ENCODE results near the gene SNX1.
"Not testable (repeated sequence)": the region's sequence is repeated elsewhere in the genome, so short reads cannot be mapped to it uniquely, and the experiment has no call there.

The SNX1 gene

DNA sequence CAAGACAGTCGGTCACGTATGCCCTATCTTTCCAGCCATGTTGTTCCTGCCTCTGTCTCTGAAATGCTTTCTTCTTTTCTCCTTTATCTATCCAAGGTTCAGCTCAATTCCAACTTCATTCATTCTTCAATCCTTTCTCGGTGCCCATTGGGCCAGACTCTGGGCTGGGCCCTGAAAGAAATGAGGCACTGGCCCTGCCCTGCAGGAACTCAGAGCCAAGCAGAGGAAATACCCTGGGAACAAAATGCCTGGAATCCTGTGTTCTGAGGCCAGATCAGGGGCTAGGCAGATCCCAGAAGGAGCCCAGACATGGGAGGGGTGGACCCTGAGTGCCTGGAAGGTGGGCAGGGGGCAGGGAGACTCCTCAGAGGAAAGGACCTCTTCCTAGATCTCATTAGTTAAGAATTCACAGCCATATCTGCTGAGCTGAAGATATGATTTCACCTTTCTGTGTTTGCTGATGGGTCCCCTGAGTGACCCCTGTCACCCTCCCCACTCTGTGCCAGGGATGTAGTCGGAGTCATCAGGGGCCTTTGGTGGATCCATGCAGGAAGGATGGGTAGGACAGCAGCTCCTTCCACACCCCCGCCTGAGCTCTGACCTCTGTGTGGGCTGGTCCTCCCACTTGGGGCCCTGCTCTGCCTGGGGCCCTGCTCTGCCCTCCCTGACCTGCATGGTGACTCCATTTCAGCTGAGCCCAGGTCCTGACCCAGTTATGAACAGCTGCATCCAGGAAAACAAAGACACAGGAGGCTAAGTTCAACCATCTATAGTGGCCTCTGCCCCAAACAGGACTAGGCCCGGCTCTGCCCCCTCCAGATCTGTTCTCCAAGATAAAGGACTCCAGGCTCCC lies 44.1 kb upstream of the SNX1 start:
- TF ChIP-seq, protein P1, sequence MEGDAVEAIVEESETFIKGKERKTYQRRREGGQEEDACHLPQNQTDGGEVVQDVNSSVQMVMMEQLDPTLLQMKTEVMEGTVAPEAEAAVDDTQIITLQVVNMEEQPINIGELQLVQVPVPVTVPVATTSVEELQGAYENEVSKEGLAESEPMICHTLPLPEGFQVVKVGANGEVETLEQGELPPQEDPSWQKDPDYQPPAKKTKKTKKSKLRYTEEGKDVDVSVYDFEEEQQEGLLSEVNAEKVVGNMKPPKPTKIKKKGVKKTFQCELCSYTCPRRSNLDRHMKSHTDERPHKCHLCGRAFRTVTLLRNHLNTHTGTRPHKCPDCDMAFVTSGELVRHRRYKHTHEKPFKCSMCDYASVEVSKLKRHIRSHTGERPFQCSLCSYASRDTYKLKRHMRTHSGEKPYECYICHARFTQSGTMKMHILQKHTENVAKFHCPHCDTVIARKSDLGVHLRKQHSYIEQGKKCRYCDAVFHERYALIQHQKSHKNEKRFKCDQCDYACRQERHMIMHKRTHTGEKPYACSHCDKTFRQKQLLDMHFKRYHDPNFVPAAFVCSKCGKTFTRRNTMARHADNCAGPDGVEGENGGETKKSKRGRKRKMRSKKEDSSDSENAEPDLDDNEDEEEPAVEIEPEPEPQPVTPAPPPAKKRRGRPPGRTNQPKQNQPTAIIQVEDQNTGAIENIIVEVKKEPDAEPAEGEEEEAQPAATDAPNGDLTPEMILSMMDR (IDR thresholded peaks at IDR 0.05; ENCODE audit: insufficient read depth, low read length, missing control alignments) = no peak
- no peak for DNase-seq (ENCODE audit: low read depth, low spot score)
- ChIA-PET POLR2A (no interaction called here), CTCF (interaction anchor here (1.4 to 13.8 kb wide), 2 partner anchors 14 to 163 kb away, joined by 3 to 129 read pairs; no protein-coding TSS in a partner anchor)
- no peak overlapping the region for H3K4me3 ChIP-seq (ENCODE audit: low read depth, low read length)

DNA sequence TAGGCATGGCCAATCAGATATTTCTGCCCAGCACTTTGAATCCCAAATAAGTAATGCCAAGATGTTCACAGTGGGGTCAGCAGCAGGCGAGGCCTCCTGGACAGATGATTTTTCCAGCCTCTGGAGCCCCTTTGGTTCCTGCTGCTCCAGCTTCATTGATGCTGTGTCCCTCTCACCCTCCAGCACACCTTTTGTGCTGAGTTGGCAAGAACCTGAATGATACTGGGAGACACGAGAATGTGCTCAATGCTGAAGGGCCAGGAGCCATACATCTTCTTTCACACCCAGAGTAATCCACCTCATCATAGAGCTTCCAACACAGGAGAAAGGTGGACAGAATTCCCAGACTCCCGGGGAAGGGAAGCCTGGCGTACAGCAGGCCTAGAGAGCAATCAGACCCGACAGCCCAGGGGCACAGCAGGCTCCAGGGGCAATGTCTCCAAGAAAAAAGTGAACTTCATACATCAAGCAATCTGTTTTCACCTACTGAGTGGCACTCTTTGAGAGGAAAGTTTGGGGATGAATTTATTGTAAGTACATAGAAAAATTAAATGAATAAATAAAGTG lies 42.8 kb upstream of the SNX1 start:
- POLR2A ChIA-PET = no interaction called here
- CTCF ChIA-PET = interaction anchor here (1.3 to 13.8 kb wide), 2 partner anchors 13 to 108 kb away, joined by 4 to 129 read pairs; no protein-coding TSS in a partner anchor
- H3K4me3 ChIP-seq (ENCODE audit: low read depth, low read length) = no peak overlapping the region
- DNase-seq (ENCODE audit: low read depth, low spot score) = no peak
- TF ChIP-seq, protein P1 (IDR thresholded peaks at IDR 0.05; ENCODE audit: insufficient read depth, low read length, missing control alignments) = no peak

DNA sequence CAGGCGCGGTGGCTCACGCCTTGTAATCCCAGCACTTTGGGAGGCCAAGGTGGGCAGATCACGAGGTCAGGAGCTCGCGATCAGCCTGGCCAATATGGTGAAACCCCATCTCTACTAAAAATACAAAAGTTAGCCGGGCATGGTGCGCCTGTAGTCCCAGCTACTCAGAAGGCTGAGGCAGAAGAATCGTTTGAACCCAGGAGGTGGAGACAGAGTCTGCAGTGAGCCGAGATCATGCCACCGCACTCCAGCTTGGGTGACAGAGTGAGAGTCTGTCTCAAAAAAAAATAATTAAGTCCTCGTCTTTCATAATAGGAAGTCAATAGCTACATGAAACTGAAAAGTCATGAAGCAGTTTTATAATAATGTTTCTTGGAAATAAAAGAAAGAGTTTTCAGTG lies 42.1 kb upstream of the SNX1 start:
- CTCF ChIA-PET = interaction anchor here (1.3 to 13.8 kb wide), 2 partner anchors 12 to 108 kb away, joined by 4 to 129 read pairs; no protein-coding TSS in a partner anchor
- H3K4me3 ChIP-seq (ENCODE audit: low read depth, low read length); DNase-seq (ENCODE audit: low read depth, low spot score); POLR2A ChIA-PET: not testable (repeated sequence)

DNA sequence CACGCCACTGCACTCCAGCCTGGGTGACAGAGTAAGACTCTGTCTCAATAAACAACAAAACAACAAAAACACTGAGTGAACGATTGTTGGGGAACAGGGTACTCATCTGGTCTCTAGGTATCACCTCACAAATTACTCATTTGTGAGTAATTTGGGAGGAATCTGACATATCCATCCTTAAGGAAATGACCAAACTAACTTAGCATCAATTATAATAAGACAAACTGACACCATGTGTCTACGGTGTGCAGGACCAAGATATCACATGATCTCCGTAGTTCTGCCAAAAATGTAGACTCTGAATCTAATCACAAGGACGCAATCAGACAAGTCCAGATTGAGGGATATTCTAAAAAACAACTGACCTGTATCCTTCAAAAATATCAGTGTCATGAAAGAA lies 37.5 kb upstream of the SNX1 start:
- no peak for DNase-seq (ENCODE audit: low read depth, low spot score)
- ChIA-PET CTCF (interaction anchor here (4.3 kb wide), 1 partner anchor 13 kb away, joined by 30 read pairs; the partner anchor contains the start of gene DAPK2), POLR2A (no interaction called here)
- TF ChIP-seq, protein P1 (IDR thresholded peaks at IDR 0.05; ENCODE audit: insufficient read depth, low read length, missing control alignments) = no peak
- no peak overlapping the region for H3K4me3 ChIP-seq (ENCODE audit: low read depth, low read length)

DNA sequence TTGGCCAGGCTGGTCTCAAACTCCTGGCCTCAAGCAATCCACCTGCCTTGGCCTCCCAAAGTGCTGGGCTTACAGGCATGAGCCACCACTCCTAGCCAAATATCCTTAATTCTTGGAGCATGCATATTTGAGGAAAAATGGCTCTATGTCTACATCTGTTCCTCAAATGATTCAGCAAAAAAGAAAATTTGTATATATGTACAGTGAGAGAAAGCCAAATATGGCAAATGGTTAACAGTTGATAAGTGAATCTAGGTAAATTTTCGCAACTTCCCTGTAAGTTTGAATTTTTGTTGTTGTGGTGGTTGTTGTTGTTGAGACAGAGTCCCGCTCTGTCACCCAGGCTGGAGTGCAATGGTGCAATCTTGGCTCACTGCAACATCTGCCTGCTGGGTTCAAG lies 36.7 kb upstream of the SNX1 start:
- H3K4me3 ChIP-seq (ENCODE audit: low read depth, low read length); POLR2A ChIA-PET; CTCF ChIA-PET; DNase-seq (ENCODE audit: low read depth, low spot score): not testable (repeated sequence)

DNA sequence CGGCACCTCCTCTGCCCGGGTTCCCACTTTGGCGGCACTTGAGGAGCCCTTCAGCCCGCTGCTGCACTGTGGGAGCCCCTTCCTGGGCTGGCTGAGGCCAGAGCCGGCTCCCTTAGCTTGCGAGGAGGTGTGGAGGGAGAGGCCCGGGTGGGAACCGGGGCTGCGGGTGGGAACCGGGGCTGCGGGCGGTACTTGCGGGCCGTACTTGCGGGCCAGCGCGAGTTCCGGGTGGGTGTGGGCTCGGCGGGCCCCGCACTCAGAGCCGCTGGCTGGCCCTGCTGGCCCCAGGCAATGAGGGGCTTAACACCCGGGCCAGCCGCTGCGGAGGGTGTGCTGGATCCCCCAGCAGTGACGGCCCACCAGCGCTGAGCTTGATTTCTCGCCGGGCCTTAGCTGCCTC lies 35.1 kb upstream of the SNX1 start:
- no peak for DNase-seq (ENCODE audit: low read depth, low spot score)
- H3K4me3 ChIP-seq (ENCODE audit: low read depth, low read length) = no peak overlapping the region
- TF ChIP-seq, protein P1 (IDR thresholded peaks at IDR 0.05; ENCODE audit: insufficient read depth, low read length, missing control alignments) = no peak
- ChIA-PET CTCF (interaction anchor here (10.4 kb wide), 1 partner anchor 306 kb away, joined by 215 read pairs; no protein-coding TSS in a partner anchor), POLR2A (no interaction called here)

DNA sequence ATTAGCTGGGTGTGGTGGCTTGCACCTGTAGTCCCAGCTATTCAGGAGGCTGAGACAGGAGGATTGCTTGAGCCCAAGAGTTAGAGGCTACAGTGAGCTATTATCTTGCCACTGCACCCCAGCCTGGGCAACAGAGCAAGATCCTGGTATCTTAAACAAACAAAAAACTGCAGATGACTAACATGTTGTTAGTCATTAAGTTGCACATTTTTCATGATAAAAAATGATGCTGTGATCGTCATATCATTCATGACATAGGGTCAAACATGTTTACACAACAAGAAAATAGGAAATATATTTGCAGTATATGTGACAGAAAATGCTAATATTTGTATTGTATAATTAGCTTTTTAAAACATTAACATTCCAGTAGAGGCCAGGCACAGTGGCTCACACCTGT lies 29.3 kb upstream of the SNX1 start:
- no peak overlapping the region for H3K4me3 ChIP-seq (ENCODE audit: low read depth, low read length)
- POLR2A ChIA-PET = no interaction called here
- no peak for DNase-seq (ENCODE audit: low read depth, low spot score)
- TF ChIP-seq, protein P1 (IDR thresholded peaks at IDR 0.05; ENCODE audit: insufficient read depth, low read length, missing control alignments) = no peak
- CTCF ChIA-PET = interaction anchor here (0.6 to 10.4 kb wide), 14 partner anchors 8 to 1110 kb away, joined by 3 to 215 read pairs (median 4); partner anchors contain the start of genes DAPK2 and SNX1
